HepG2 (cell line): Measurements from ENCODE around the gene MMP24OS. TPM values are rescaled to one million over a fixed set of nuclear protein-coding genes. Genes with fewer than 3 reads are reported as not detected.
A peak's percentile ranks its signal among the peaks of the same experiment; 100 is the strongest.

ENCODE experiments used
- HOXA7 ChIP-seq: sonication (generic); formaldehyde crosslinking; IDR thresholded peaks from 2 replicates; pipeline ENCODE4 v1.8.1; 2022; ENCODE audit warnings: mild to moderate bottlenecking, missing genetic modification reagents, moderate library complexity
- MAF1 ChIP-seq: sonication (generic); formaldehyde crosslinking; IDR thresholded peaks from 2 replicates; pipeline ENCODE4 v1.5.0; 2020; ENCODE audit warnings: missing genetic modification reagents, borderline replicate concordance
- NR2F6 ChIP-seq, 2 experiments: IDR thresholded peaks; 2 replicates each; pipeline ENCODE4 v1.6.1; 2016; ENCODE audit warnings: antibody characterized with exemption in 1 of 2, mild to moderate bottlenecking in 1 of 2
- SNAPC5 ChIP-seq: sonication (generic); formaldehyde crosslinking; IDR thresholded peaks from 2 replicates; pipeline ENCODE4 v1.8.1; 2023; ENCODE audit warnings: mild to moderate bottlenecking, missing genetic modification reagents, borderline replicate concordance
- TCF7 ChIP-seq: sonication (generic); IDR thresholded peaks from 2 replicates; pipeline ENCODE4 v1.6.1; 2016; ENCODE audit warnings: antibody characterized with exemption, low read depth
- THAP8 ChIP-seq: sonication (generic); formaldehyde crosslinking; IDR thresholded peaks from 2 replicates; pipeline ENCODE4 v1.5.1; 2020; ENCODE audit warnings: missing genetic modification reagents, mild to moderate bottlenecking, borderline replicate concordance
- TRIM24 ChIP-seq: sonication (generic); formaldehyde crosslinking; IDR thresholded peaks from 2 replicates; pipeline ENCODE4 v1.8.0; 2022; ENCODE audit warnings: mild to moderate bottlenecking, missing genetic modification reagents
- ZKSCAN8 ChIP-seq: IDR thresholded peaks from 2 replicates; pipeline ENCODE4 v1.6.1; 2016; ENCODE audit warnings: borderline replicate concordance, missing genetic modification reagents, missing compliant biosample characterization
- ZNF354B ChIP-seq: sonication (generic); formaldehyde crosslinking; IDR thresholded peaks from 2 replicates; pipeline ENCODE4 v1.8.0; 2022; ENCODE audit warnings: mild to moderate bottlenecking, missing genetic modification reagents
- ZNF557 ChIP-seq: sonication (generic); formaldehyde crosslinking; IDR thresholded peaks from 2 replicates; pipeline ENCODE4 v1.4.0; 2020; ENCODE audit warnings: missing genetic modification reagents
- ZNF772 ChIP-seq: sonication (generic); formaldehyde crosslinking; IDR thresholded peaks from 2 replicates; pipeline ENCODE4 v1.5.0; 2020; ENCODE audit warnings: mild to moderate bottlenecking, missing genetic modification reagents
- polyA plus RNA-seq, 8 experiments: library from polyadenylated mRNA; depleted of rRNA in 3 of 8; stranded (reverse) in 7 of 8; unstranded in 1 of 8; fragments of >200 nt; fragmentation: Illumina TruSeq in 4 of 8; extraction: Trizol in 4 of 8; gene quantifications; 2 replicates each; pipeline versions ENCODE4 v1.2.1 to v1.2.3, GENCODE V29; 2011 to 2016; ENCODE audit warnings: low read depth in 4 of 8, missing spikeins in 1 of 8, mixed read lengths in 1 of 8; ENCODE audit not compliant: insufficient read depth in 1 of 8
- total RNA-seq, 5 experiments: library from RNA; depleted of rRNA; stranded (reverse); fragments of >200 nt; fragmentation: Illumina TruSeq; extraction: Trizol; gene quantifications; 2 replicates each; pipeline ENCODE4 v1.2.3, GENCODE V29; 2016; ENCODE audit warnings: low read depth in 1 of 5
- TF ChIP-seq, protein P1 (sequence below): sonication (generic); formaldehyde crosslinking; IDR thresholded peaks from 2 replicates; pipeline ENCODE4 v1.4.0; 2020; ENCODE audit warnings: mild to moderate bottlenecking, missing genetic modification reagents
- TF ChIP-seq, protein P2 (sequence below): IDR thresholded peaks from 2 replicates; pipeline ENCODE4 v1.6.1; 2016; ENCODE audit warnings: mild to moderate bottlenecking
- TF ChIP-seq, protein P3 (sequence below): sonication (generic); formaldehyde crosslinking; IDR thresholded peaks from 2 replicates; pipeline ENCODE4 v1.4.0; 2020; ENCODE audit warnings: missing genetic modification reagents
- TF ChIP-seq, protein P4 (sequence below): sonication (generic); formaldehyde crosslinking; IDR thresholded peaks from 2 replicates; pipeline ENCODE4 v1.8.0; 2022; ENCODE audit warnings: missing genetic modification reagents, mild to moderate bottlenecking, borderline replicate concordance
- TF ChIP-seq, protein P5 (sequence below): sonication (generic); formaldehyde crosslinking; conservative IDR thresholded peaks from 2 replicates; pipeline ENCODE4 v1.4.0; 2020; ENCODE audit warnings: missing genetic modification reagents

Gene MMP24OS
- total and polyA plus RNA-seq, 2 of the 13 experiments (the other 11 are each of a cell fraction or from before 2014, with no cell fraction given), result 6.0 to 8.5 TPM

GRCh38 chr20:35284267-35284991, 6.5 kb upstream of the MMP24OS start, which contains the start of gene EIF6 (continued):
- TF ChIP-seq MAF1 (CRISPR knock-in tag), result 0 out of 2 replicates have a peak, but pooled peaks have one; percentile 77
- TF ChIP-seq THAP8 (CRISPR knock-in tag), result 0 out of 2 replicates have a peak, but pooled peaks have one; percentile 89
- TF ChIP-seq, protein P1, sequence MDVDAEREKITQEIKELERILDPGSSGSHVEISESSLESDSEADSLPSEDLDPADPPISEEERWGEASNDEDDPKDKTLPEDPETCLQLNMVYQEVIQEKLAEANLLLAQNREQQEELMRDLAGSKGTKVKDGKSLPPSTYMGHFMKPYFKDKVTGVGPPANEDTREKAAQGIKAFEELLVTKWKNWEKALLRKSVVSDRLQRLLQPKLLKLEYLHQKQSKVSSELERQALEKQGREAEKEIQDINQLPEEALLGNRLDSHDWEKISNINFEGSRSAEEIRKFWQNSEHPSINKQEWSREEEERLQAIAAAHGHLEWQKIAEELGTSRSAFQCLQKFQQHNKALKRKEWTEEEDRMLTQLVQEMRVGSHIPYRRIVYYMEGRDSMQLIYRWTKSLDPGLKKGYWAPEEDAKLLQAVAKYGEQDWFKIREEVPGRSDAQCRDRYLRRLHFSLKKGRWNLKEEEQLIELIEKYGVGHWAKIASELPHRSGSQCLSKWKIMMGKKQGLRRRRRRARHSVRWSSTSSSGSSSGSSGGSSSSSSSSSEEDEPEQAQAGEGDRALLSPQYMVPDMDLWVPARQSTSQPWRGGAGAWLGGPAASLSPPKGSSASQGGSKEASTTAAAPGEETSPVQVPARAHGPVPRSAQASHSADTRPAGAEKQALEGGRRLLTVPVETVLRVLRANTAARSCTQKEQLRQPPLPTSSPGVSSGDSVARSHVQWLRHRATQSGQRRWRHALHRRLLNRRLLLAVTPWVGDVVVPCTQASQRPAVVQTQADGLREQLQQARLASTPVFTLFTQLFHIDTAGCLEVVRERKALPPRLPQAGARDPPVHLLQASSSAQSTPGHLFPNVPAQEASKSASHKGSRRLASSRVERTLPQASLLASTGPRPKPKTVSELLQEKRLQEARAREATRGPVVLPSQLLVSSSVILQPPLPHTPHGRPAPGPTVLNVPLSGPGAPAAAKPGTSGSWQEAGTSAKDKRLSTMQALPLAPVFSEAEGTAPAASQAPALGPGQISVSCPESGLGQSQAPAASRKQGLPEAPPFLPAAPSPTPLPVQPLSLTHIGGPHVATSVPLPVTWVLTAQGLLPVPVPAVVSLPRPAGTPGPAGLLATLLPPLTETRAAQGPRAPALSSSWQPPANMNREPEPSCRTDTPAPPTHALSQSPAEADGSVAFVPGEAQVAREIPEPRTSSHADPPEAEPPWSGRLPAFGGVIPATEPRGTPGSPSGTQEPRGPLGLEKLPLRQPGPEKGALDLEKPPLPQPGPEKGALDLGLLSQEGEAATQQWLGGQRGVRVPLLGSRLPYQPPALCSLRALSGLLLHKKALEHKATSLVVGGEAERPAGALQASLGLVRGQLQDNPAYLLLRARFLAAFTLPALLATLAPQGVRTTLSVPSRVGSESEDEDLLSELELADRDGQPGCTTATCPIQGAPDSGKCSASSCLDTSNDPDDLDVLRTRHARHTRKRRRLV (CRISPR knock-in tag), result peak; percentile 96
- TF ChIP-seq, protein P2, sequence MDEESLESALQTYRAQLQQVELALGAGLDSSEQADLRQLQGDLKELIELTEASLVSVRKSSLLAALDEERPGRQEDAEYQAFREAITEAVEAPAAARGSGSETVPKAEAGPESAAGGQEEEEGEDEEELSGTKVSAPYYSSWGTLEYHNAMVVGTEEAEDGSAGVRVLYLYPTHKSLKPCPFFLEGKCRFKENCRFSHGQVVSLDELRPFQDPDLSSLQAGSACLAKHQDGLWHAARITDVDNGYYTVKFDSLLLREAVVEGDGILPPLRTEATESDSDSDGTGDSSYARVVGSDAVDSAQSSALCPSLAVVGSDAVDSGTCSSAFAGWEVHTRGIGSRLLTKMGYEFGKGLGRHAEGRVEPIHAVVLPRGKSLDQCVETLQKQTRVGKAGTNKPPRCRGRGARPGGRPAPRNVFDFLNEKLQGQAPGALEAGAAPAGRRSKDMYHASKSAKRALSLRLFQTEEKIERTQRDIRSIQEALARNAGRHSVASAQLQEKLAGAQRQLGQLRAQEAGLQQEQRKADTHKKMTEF, result peak; percentile 96
- TF ChIP-seq, protein P3, sequence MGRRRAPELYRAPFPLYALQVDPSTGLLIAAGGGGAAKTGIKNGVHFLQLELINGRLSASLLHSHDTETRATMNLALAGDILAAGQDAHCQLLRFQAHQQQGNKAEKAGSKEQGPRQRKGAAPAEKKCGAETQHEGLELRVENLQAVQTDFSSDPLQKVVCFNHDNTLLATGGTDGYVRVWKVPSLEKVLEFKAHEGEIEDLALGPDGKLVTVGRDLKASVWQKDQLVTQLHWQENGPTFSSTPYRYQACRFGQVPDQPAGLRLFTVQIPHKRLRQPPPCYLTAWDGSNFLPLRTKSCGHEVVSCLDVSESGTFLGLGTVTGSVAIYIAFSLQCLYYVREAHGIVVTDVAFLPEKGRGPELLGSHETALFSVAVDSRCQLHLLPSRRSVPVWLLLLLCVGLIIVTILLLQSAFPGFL (CRISPR knock-in tag), result no peak
- peak; percentile 45 for TF ChIP-seq ZNF772 (CRISPR knock-in tag)
- no peak for TF ChIP-seq TRIM24
- TF ChIP-seq, protein P4, sequence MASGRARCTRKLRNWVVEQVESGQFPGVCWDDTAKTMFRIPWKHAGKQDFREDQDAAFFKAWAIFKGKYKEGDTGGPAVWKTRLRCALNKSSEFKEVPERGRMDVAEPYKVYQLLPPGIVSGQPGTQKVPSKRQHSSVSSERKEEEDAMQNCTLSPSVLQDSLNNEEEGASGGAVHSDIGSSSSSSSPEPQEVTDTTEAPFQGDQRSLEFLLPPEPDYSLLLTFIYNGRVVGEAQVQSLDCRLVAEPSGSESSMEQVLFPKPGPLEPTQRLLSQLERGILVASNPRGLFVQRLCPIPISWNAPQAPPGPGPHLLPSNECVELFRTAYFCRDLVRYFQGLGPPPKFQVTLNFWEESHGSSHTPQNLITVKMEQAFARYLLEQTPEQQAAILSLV (CRISPR knock-in tag), result peak; percentile 98
- no peak; the same call in none of the 2 replicates for TF ChIP-seq NR2F6 (IDR thresholded peaks at IDR 0.05)
- TF ChIP-seq NR2F6 (CRISPR knock-in tag; IDR thresholded peaks at IDR 0.05), result peak; percentile 58
- peak; percentile 94; the same call in 1 of the 2 replicates for TF ChIP-seq SNAPC5 (CRISPR knock-in tag)
- TF ChIP-seq TCF7, result no peak
- TF ChIP-seq, protein P5, sequence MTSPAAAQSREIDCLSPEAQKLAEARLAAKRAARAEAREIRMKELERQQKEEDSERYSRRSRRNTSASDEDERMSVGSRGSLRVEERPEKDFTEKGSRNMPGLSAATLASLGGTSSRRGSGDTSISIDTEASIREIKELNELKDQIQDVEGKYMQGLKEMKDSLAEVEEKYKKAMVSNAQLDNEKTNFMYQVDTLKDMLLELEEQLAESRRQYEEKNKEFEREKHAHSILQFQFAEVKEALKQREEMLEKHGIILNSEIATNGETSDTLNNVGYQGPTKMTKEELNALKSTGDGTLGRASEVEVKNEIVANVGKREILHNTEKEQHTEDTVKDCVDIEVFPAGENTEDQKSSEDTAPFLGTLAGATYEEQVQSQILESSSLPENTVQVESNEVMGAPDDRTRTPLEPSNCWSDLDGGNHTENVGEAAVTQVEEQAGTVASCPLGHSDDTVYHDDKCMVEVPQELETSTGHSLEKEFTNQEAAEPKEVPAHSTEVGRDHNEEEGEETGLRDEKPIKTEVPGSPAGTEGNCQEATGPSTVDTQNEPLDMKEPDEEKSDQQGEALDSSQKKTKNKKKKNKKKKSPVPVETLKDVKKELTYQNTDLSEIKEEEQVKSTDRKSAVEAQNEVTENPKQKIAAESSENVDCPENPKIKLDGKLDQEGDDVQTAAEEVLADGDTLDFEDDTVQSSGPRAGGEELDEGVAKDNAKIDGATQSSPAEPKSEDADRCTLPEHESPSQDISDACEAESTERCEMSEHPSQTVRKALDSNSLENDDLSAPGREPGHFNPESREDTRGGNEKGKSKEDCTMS (CRISPR knock-in tag), result no peak; the same call in 1 of the 2 replicates
- no peak; the same call in 1 of the 2 replicates for TF ChIP-seq ZNF557 (CRISPR knock-in tag)
- no peak for TF ChIP-seq ZNF354B (CRISPR knock-in tag)
- peak; percentile 79; the same call in 1 of the 2 replicates for TF ChIP-seq ZKSCAN8 (CRISPR knock-in tag)
- TF ChIP-seq HOXA7, result no peak; the same call in 1 of the 2 replicates
